Measurements from ENCODE around the gene ZFP36L2.
A peak's percentile ranks its signal among the peaks of the same experiment; 100 is the strongest.

- TF ChIP-seq CTCF (IDR thresholded peaks at IDR 0.05): no peak
- peak in 1 of 2 donors; percentile 12 for TF ChIP-seq POLR2A (IDR thresholded peaks at IDR 0.05)
Measured at GRCh38 chr2:43217228-43218154, 8.9 kb downstream of the ZFP36L2 start.

Measured in thyroid gland (tissue), 4 donors.